ENCODE measurements around the gene FBXW11.
"Not testable (repeated sequence)": the region's sequence is repeated elsewhere in the genome, so short reads cannot be mapped to it uniquely, and the experiment has no call there.

The FBXW11 gene

GRCh38 chr5:171906703-171907590, 99.5 kb downstream of the FBXW11 start:
- DNase-seq, result no peak

DNA sequence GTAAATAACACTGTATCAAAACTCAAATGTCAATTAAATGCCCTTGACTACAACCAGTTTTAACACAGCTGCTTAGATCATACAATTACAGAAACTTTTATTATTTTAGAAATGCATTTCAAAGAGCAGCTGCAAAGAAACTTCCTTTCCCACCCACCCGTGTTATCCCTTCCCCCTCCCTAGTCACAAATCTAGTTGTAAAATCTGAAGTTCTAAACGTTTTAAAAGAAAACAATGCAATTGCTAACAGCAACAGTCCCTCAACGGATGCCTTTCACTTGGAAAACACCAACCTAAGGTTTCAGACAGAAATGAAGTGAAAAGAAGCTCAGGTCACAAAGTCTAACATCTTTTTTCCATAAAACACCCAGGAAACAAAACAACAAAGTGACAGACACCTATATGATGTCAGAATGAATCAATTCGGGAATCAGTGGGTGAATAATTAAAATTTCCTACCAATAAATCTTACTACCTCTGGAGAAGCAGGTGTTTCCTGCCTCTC, 100.3 kb downstream of the FBXW11 start:
- no peak for DNase-seq

- DNase-seq, result no peak
Observed at GRCh38 chr5:171904886-171905285, 101.6 kb downstream of the FBXW11 start.

- no peak for DNase-seq
Observed at GRCh38 chr5:171901764-171902163, 104.7 kb downstream of the FBXW11 start.

- DNase-seq, result no peak
Observed at GRCh38 chr5:171899792-171900191, 106.6 kb downstream of the FBXW11 start.

DNA sequence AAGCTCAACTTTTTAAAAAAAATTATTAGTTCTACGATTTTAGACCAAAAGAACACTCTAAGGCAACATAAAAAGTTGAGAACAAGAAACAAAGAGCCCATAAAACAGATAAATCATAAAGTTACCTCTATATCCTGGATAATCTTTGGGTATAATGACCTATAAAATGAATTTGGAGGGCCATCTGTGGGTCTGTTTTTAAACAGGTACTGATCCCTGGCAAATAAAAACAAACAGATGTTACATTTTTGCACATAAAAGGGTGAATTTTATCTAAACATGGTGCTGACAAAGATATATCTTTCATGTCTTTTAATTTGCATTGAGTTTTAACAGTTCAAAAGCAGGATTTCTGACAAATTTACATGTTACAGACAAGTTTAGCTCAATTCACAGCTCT, 107.6 kb downstream of the FBXW11 start:
- no peak for DNase-seq

DNA sequence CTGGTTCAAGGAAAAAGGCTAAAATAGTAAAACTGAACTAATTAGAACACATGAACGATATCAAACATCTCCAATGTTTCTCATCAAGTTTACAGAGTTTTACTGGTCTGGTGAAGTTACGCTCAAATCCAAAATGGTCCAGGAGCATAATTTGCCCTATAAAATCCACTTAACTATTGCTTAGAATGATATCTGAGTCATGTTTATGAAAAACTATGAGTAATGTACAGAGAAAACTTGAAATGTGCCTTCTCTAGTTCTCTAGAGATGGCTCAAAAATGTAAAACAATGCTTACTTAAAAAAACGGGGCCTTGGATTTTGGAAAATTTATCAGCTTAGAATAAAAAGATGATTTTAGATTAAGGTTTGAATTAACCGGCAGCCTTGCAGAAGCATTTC, 108.1 kb downstream of the FBXW11 start:
- DNase-seq, result no peak

DNA sequence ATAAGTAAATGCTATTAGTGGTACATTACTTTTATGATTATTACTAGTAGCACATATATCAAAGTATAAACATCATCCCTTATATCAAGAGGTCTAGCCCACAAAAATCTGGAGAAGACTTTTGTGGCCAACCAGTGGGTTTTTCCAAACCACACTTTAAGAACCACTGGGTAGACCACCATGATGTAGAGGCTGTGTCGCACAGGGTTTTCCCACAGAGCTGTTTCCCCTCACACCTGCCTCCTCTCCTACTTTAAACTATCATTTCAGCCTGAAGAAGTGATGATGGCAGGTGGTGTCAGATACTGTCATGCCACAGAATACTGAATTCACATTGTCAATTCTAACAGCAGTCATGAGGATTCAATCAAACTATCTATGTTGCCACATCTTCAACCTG, 109.2 kb downstream of the FBXW11 start:
- no peak for DNase-seq

- no peak for DNase-seq
Observed at GRCh38 chr5:171895081-171895480, 111.4 kb downstream of the FBXW11 start.

DNA sequence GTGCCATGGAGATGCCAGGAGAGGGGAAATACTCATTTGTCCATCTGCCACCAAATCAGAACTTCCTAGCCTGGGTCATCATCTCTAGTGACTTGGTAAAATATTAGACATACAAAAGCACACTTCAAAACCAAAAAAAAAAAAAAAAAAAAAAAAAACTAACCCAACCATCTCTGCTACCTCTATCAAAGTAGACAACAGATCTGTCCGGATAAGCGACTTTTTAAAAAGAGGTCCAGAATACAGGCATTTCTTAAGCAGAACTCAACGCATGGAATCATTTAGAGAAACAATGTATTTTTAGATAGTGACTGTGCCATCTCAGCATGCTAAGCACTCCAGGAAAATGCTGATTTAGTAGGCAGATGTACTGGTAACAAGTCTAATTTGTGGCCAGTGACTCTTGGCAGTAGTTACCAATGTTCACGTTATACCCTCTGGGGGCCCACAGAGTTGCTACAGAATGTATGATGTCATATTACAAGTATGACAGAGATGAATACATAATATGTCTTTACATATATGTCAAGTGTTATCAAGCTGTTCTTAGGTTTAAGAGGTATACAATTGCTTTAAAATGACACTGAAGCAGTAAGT, 113.0 kb downstream of the FBXW11 start:
- DNase-seq, result no peak

DNA sequence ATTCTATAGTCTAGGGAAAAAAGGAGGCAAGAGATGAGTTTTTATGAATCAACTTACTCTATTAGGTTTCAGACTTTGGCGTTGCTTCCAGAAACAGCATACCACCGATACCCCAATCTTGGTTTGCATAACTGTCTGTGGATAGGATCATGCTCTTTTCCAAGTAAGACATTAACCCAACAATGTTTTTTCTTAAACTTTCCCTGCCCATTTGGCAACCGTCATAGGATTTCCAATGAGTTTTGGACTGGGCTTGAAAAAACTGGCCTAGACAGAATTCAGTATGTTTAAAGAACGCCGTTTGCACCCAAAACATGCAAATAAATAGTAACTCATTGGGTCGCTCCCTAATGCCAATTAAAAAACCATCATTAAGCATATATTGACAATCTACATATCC, 114.8 kb downstream of the FBXW11 start:
- no peak for DNase-seq

- DNase-seq, result no peak
Observed at GRCh38 chr5:171891150-171891549, 115.3 kb downstream of the FBXW11 start.

DNA sequence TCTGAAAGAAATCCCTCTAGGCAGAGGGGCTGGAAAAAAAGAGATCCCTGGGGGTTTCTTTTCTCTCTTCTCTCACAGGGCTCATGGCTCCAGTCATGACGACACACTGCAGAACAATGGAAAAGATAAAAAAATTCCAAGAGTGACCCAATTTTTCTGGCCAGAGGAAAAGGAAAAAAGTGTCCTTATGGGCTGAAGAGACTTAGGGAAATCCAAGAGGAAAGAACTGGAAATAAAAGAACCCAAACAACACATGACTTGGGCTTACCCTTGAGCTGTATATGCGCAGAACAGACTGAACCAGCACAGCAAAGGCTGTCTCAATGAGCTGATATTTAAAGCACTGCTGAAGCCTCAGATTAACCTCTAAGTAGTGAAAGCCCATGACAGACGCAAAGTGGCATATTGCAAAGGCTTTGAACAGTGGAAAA, 118.4 kb downstream of the FBXW11 start:
- DNase-seq, result no peak

- DNase-seq, result not testable (repeated sequence)
Observed at GRCh38 chr5:171886037-171886436, 120.4 kb downstream of the FBXW11 start.

DNA sequence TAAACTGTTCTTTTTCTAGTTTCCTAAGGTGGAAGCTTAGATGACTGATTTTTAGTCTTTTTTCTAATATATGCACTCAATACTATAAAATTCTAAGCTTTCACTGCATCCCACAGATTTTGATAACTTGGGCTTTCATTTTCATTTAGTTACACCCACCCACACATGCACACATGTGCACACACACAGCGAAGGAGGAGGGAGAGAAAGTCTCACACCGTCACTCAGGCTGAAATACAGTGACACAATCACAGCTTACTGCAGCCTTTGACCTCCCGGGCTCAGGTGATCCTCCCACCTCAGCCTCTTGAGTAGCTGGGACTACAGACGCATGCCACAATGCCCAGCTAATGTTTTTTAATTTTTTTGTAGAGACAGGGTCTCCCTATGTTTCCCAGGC, 124.3 kb downstream of the FBXW11 start:
- no peak for DNase-seq

DNA sequence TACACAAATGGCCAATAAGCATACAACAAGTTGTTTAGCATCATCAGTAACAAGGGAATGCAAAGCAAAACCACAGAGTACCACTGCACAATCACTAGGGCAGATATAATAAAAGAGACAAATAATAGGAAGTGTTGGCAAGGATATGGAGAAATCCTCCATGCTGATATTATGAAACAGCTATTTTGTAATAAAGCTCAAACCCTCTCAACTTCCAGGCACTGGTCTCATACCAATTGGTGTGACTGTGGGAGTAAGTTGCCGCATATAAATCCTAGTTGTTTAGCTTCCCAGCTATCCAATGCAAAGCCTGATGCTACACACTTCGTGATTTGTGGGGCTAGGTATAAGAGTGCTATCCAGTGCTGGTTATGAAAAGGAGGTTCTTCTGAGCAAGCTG, 132.2 kb downstream of the FBXW11 start:
- peak; percentile 83 for DNase-seq

- no peak for DNase-seq
Observed at GRCh38 chr5:171872666-171873065, 133.8 kb downstream of the FBXW11 start.

- DNase-seq, result peak; percentile 42
Observed at GRCh38 chr5:171871711-171872110, 134.7 kb downstream of the FBXW11 start.

- no peak for DNase-seq
Observed at GRCh38 chr5:171869956-171870355, 136.5 kb downstream of the FBXW11 start.

- DNase-seq, result no peak
Observed at GRCh38 chr5:171868236-171868635, 138.2 kb downstream of the FBXW11 start.

- no peak for DNase-seq
Observed at GRCh38 chr5:171867786-171868185, 138.7 kb downstream of the FBXW11 start.

- peak; percentile 66 for DNase-seq
Observed at GRCh38 chr5:171865471-171865870, 141.0 kb downstream of the FBXW11 start.

DNA sequence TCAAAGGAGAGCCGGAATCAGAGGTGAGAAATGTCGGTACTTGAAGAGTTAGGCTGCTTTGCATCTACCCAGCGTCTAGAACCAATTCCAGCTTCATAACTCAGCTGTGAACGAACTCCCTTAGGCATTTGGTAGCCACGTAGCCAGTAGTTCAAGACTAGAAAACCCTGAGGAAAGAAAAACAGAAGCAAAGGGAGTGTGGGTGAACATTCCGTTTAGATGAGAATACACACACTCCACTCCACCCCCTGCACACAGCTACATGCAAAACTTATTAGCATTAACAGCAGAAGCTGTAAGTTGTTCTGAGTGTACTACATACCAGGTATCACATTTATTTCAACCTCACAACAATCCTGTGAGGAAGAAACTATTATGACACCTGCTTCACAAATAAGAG, 142.5 kb downstream of the FBXW11 start:
- DNase-seq, result no peak

DNA sequence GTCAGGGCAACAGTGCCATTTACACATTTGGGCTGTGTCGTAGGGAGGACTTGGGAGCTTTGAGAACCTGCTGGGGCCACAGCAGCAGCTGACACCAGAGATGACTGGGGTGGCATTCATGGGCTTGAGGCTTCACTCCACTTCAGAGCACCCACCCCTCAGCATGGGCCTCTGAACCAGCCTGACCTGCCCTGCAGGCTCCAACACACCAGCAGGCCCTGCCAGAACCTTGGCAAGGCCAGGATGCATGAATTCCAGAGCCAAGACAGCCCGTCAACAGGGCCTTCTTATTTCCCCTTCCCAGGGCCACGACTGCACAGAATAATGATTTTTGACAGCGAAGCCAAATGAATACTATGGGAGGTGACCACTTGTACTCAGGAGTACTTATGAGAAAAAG, 143.8 kb downstream of the FBXW11 start:
- no peak for DNase-seq

Measured in MV-4-11 (cell line).